Activated gamma-delta T cell treated with Interleukin-2 at 50 U/mL for 16 hours (primary cell): ENCODE results near the gene APOL6.
"Not testable (repeated sequence)": the region's sequence is repeated elsewhere in the genome, so short reads cannot be mapped to it uniquely, and the experiment has no call there.

Experiments
- DNase-seq: peaks from one replicate; pipeline ENCODE4 v3.0.0-alpha.2; 2020

APOL6 gene

DNA sequence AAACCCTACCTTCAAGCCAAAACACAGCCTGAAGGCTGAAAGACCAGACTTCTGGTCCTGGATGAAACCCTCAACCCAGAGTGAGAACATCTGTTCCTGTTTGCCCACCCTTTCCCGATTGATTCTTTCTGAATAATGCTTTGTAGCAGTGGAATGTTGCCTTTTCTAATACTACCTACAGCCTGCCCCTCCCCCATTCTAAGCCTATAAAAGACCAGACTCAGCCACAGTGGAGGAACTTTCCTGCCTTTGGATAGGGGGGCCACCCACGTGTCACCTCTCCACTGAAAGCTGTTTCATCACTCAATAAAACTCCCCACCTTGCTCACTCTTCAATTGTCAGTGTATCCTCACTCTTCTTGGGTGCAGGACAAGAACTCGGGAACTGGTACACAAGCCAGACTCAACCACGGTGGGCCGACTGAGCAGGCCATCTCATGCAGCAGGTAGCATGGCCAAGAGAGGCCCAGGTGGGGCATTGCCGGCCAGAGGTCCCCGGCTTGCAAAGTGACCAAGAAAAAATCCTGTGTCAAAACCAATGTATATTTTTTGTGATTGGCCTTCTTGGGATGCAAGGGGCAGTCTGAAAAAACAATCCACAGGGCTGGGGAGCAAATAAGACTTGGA is 6.6 kb upstream of the APOL6 start:
- no peak for DNase-seq

DNA sequence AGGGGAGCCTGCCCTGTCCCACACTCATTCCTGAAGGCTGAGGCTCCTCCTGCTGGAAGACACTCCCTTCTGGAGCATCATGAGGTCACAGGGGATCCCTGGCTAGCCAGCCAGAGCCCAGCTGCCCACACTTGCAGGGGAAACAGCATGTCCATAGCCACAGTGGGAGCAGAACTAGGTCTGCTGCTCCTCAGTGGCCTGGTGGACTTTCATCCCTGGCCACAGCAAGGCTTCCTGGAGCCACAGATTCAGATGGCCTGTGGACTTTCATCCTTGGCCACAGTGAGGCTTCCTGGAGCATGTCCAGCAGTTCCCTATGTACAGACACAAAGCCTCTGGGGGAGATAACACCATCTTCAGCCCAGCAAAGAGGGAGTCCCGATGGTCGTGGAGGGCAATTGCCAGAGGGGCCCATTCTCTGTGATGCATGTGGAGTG is 5.9 kb upstream of the APOL6 start:
- DNase-seq: no peak

DNA sequence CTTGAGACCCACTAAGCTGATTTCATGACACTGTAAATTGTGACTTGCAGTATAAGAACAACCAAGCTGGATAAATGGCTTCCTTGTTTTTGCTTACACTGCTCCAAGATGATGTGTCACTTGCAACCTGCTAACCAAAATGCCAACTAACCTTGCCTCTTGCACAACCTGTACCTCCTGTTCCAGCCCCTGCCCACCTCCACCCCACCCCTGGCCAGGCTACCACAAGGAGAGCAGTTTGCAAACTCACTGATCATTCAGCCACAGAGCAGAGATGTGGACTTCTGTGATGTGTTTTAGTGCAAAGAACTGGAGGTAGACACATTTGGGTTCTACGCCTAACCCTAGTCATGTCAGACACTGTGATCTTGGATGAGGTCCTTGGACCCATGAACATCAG is 4.3 kb upstream of the APOL6 start:
- no peak for DNase-seq

DNA sequence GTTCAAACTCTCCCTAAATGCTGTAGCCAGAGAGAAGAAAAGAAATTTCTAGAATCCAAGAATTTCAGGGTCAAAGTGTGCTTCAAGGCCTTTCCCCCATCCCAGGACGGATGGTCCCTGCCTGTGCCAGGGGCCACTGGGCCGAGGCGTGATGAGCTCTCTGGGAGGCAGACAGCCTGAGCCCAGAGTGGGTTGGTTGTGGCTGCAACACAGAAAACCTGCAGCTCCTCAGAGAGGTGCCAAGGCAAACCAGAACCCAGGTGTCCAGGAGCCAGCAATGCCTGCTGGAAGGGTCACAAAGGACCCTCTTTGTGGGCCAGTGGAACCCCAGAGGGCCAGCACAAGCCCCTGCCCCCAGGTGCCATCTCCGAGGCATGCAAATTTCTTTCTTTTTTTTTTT is 2.6 kb upstream of the APOL6 start:
- no peak for DNase-seq

DNA sequence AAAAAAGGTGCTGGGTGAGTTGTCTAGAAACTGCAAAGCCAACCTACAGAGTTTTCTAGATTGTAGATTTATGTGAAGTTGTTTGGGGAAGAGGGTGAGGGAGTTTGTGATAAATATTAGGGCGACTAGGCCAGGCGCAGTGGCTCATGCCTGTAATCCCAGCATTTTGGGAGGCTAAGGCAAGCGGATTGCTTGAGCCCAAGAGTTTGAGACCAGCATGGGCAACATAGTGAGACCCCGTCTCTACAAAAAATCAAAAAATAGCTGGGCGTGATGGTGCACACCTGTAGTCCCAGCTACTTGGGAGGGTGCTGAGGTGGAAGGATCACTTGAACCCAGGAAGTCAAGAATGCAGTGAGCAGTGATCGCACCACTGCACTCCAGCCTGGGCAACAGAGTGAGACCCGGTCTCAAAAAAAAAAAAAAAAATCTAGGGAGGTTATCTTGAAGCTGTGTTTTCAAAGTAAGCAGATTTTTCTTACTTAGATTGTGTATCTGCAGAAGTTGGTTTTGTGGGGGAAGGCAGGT is 844 bp downstream of the APOL6 start:
- no peak for DNase-seq

DNA sequence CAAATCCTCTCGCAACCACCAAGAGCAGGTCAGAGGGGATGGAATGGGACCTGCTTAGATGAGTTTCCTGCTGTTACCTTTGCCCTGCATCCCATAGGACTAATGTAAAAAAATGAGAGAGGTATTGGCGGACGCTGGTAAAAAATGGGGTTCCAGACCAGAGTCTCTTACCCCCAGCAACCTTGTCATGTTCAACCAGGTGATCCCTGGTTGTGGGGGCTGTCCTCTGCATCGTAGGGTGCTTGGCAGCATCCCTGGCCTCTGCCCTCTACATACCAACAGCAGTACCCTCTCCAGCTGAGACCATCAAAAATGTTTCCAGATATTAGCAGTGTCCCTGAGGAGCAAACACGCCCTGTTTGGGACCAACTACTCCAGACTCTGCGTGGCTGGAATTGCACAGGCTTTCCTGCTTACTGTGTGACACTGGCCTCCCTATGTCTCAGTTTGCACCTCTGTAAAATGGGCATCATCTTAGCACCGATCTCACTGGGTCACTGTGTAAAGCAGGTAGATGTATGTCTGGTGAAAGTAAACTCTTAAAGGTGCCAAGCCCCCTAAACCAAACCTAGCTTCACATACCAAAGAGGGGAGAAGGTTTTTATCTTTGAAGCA is 1.5 kb downstream of the APOL6 start:
- no peak for DNase-seq

DNA sequence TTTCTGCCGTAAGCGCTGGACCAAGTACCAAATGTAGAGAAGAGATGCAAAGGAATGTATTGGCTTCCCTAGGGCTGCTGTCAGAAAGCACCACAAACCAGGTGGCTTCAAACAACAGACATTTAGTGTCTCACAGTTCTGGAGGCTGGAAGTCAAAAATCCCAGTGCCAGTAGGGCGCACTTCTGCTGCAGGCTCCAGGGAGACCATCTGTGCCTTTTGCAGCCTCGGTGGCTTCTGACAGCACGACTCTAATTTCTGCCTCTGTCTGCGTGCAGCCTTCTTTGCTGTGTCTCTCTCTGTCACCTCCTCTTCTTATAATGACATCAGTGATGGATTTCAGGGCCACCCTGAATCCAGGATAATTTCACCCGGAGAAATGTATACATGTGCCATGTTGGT is 2.8 kb downstream of the APOL6 start:
- DNase-seq: no peak

DNA sequence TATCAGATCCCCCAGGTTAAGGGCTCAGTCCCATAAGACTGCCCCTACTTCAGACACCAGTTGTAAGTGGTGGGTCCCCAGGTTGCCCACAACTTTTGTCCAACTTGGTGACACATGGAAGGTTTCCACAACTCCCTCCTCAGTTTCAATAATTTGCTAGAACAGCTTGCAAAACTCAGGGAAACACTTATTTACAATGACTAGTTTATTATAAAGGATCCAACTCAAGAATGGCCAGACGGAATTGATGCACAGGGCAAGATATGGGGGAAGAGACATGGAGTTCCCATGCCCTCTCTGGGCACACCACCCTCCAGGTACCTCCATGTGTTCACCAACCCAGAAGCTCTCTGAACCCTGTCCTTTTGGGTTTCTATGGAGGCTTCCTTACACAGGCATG is 5.6 kb downstream of the APOL6 start:
- DNase-seq: no peak

DNA sequence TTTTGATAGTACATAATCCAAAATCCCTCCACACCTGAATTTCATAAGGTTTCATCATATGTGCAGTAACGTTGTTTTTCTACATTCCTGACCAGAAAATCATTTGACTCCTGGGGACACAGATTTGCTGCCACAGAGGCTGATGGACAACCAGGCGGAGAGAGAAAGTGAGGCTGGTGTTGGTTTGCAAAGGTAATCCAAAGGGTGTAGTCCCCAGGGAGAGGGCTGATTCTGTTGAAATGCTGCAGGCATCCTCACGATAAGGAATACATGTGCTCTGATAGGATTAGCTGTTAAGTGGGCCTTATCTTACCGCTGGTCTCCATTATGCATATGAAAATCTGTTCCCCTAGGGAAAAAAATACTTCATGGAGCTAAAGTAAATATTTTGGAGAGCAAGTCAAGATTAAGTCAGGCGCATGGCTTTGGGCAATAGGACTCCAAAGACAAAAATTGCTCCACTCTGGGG is 8.1 kb downstream of the APOL6 start:
- no peak for DNase-seq

DNA sequence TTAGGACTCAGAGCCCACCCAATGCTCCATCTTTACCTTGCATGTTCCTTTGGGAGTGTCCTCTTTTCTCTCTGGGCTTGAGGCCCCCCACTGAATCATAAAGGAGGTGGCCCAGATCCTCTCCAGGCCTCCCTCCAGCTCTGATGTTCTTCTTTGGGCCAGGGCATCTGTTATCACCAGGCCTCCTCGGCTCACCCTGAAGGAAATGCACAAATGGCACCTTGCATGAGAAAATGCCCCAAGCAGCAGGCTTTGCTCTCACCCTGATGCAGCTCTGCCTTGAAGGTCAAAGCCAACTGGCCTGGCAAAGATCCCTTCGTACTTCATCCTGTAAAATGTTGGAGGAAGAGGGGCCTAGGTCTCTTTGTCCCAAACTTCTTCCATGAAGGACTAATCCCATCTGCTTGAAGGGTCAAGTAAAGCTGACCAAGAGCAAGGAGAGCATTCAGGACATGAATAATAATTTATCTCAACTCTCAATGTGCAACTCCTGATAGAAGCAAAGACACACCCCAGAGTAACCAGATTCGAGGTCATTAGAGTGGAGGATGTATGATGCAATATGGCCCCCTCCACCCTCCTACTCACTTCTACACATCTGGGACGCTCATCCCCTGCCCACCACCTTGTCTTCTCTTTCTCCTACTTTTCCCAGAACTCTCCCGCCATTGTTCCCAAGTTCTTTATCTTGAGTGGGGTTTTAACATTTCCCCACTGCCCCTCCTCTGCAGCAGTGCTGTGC is 9.5 kb downstream of the APOL6 start:
- no peak for DNase-seq

DNA sequence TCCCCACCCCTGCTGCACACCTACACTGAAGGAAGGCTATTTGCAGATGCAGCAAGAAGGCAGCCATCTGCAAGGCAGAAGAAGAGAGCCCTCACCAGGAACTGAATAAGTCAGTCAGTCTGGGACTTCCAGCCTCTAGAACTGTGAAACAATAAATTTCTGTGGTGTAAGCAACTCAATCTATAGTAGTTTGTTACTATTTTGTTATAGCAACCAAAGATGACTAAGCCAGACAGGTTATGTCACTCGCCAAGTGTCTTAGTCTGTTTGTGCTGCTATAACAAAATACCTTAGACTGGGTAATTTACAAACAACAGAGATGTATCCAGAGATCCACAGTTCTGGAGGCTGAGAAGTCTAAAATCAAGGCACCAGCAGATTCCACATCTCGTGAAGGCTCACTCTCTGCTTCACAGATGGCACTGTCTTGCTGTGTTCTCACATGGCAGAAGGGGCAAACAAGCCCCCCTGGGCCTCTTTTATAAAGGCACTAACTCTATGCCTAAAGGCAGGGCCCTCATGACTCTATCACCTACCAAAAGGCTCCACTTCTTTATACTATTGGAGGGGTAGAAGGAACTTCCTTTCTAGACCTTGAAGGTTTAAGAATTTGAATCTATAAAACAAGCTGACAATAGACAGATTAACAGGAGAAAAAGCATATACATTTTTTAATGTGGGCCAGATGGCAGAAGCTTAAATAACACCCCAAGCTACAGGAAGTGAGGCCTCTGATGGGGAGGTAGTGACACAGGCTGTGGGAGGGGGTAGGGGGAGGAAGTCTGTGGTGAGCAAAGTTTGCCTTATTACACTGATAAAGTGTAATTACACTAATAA is 12.3 kb downstream of the APOL6 start:
- DNase-seq: peak; percentile 65

DNA sequence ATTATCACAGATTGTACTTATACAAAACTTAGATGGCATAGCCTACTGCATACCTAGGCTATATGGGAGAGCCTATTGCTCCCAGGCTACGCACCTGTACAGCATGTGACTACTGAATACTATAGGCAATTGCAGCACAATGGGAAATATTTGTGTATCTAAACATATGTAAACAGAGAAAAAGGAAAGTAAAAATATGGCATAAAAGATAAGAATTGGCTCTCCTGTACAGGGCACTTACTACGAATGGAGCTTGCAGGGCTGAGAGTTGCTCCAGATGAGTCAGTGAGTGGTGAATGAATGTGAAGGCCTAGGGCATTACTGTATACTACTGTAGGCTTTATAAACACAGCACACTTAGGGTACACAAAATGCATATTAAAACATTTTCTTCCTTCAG is 13.2 kb downstream of the APOL6 start:
- DNase-seq: no peak

DNA sequence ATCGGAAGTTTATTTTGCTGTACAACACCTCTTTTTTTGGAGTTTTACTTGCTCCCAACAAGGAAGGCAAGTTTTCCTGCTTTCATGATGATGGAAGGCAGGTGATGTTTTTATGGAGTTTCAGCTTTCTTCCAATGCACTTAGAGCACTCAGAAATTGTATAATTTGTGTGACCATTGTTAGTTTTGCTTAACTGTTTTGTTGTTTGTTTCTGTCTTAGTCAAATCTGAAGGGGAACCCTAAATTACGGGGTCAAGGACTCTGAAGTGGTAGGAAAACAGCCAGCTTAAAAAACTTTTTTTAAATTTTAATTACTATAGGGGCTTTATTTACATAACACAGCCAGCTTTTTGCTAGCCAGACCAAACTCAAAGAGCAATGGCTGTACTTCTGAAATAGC is 14.7 kb downstream of the APOL6 start:
- no peak for DNase-seq

DNA sequence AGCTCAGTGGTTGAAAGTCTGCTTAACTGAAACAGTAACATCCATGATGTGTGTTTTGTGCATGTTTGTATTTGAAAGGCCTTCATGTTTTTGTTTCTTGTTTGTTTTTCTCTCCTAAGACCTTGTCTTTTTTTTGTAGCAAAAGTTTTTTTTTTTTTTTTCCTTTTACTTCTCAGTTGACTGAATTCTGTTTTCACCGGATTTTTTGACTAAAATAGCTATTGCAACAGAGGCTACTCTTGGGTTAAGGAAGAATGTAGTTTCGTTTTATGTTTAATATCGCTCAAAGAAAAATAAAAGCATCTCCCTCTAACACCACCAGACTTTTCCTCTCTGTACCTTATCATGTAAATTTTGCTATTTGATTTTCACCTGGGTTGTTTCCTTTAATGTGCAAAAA is 15.1 kb downstream of the APOL6 start:
- DNase-seq: no peak

DNA sequence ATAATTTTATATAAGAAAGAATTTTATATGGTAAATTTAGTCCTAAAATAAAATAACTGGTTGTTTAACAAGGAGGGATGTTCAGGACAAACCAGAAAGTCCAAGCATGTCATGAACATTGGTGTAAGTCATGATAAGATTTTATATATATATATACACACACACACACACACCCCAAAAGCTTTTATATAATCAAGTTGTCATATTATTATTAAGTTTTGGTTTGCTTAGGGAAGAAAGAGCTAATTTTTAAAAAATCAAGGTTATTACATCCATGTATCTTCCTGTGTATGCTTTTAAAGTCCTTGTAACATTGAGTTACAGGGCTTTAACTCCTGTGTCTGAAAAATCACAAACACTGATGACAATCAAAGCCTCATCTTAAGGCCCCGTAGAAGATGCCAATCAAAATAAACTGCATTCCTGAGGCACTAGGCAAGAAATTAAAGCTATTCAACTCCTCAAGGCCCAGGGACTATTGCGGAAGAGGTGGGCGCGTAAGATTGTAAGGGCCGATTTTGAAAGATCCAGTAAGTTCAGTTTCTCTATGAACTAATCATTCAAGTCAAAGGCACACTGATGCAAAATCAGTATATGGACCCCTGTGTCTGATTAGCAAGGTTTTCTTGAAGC is 16.8 kb downstream of the APOL6 start:
- no peak for DNase-seq

DNA sequence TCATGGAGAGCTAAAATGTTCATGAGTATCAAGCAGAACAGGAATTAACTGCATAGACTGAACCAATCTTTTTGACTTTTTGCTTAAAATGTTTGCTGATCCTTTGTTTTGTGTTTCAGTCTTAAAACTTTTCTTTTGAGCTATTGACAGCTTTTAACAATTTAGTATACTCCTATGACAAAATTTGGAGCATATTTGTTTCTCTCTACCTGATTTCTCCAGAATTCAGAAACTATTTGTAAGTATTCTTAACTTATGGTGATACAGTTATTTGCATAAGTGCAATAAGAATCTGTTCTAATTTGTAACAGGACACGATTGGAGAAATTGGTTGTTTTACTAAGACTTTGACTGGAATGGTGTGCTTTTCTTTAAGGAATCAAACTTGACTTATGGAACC is 18.5 kb downstream of the APOL6 start:
- not testable (repeated sequence) for DNase-seq

DNA sequence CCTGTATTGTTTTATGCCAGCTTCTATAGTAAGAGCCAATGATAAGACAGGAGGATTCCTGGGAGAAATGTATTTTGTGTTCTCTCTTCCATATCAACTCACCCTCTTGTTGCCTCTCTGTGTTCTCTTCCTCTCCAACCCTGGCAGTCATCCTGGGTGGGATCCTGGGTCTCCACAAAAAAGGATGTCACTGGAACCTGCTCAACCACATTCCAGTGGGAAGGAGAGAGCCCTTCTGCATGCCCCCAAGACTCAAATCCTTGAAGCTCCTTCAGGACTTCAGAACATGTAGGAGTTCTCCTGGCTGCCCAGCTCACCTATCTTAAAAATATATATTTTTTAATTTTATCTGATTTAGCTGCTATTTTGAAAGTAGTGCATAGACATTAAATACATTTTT is 26.1 kb downstream of the APOL6 start:
- no peak for DNase-seq

DNA sequence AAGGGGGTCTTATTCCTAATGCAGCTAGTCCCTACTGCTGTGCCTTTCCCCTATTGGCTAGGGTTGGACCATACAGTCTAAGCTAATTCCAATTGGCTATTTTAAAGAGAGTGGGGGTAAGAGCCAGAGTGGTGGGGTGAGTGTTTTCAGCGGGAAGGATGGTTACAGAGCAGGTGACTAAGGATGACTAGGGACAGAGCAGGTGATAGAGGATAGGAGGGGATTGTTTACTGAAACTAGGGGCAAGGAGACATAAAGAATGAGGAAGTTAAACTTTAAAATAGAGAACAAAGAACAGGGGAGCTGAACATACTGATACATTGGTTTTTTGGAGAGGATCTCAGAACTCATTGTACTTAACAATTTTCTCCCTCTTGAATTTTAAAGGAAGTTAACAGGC is 27.8 kb downstream of the APOL6 start:
- DNase-seq: not testable (repeated sequence)

DNA sequence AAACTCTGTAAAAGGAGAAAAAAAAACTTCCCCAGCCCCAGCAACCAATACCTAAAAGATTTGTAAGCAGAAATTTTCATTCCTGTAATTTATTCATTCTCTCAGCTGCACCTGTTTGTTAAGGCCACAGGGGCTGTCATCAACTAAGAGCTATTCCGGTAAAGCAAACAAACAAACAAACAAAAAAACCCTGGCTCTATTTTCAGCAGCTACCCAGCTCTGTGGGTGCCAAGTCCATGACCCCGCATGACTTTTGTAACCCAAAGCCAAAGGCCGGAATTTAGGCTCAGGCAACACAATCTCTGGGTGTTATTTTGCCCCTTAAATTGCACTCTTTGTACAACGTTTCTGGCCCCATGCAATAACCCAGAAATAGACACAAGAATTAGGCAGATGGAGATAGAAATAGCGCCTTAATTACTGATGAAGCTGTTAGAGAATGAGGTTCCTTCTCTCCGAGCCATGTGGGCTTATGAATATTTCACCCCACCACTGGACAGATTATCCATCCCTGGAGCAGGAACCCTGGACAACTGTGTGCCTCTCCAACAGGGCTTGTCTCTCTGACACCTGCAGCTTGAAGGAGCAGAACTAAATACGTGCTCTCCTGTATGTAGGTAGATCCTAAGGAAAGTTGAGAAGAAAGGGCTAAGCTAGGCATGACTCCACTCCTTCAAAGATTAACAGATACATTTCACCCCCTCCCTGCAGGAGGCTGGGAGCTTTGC is 29.4 kb downstream of the APOL6 start:
- no peak for DNase-seq

DNA sequence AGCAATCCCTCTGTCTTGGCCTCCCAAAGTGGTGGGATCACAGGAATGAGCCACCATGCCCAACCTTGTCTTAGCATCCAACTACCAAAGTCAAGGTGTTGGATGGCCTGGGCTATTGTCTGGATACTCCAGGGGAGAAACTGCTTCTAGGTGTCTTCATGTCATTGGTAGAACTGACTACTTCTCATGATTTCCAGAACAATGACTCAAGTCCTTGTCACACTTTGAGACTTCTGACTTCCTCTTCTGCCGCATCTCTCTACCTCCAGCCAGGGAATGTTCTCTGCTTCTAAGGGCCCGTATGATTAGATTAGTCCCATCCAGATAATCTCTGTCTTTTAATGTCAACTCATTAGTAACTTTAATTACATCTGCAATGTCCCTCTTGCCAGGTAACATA is 30.6 kb downstream of the APOL6 start:
- no peak for DNase-seq

DNA sequence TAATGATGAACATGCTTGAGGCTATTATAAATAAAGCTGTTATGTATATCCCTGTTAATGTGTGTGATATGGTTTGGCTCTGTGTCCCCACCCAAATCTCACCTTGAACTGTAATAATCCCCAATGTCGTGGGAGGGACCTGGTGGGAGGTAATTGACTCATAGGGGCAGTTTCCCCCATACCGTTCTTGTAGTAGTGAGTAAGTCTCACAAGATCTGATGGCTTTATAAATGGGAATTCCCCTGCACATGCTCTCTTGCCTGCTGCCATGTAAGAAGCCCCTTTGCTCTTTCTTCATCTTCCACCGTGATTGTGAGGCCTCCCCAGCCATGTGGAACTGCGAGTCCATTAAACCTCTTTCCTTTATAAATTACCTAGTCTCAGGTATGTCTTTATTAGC is 31.2 kb downstream of the APOL6 start:
- not testable (repeated sequence) for DNase-seq
